ENCODE measurements around the gene ABCA7. TPM values are rescaled to one million over a fixed set of nuclear protein-coding genes. Genes with fewer than 3 reads are reported as not detected.

Gene ABCA7
- total RNA-seq, 4 donors from 2014 or later: 10.3 to 29.8 (median 15.9) TPM

GRCh38 chr19:1045247-1045603 is 5.3 kb downstream of the ABCA7 start:
- ATAC-seq (ENCODE audit: low FRiP score) (no peak), DNase-seq (ENCODE audit: low spot score) (no peak)
- TF ChIP-seq CTCF (IDR thresholded peaks at IDR 0.05): no peak

GRCh38 chr19:1046117-1046626 is 6.3 kb downstream of the ABCA7 start:
- DNase-seq (ENCODE audit: low spot score): no peak
- no peak for TF ChIP-seq CTCF (IDR thresholded peaks at IDR 0.05)
- ATAC-seq (ENCODE audit: low FRiP score): no peak

GRCh38 chr19:1046836-1047695 is 7.2 kb downstream of the ABCA7 start:
- ATAC-seq (ENCODE audit: low FRiP score): no peak
- no peak for DNase-seq (ENCODE audit: low spot score)
- TF ChIP-seq CTCF (IDR thresholded peaks at IDR 0.05): no peak

GRCh38 chr19:1047696-1048147 is 7.8 kb downstream of the ABCA7 start:
- DNase-seq (ENCODE audit: low spot score): no peak
- no peak for ATAC-seq (ENCODE audit: low FRiP score)
- no peak for TF ChIP-seq CTCF (IDR thresholded peaks at IDR 0.05)

- TF ChIP-seq CTCF (IDR thresholded peaks at IDR 0.05): no peak
- ATAC-seq (ENCODE audit: low FRiP score): no peak
- DNase-seq (ENCODE audit: low spot score): no peak
Observed at GRCh38 chr19:1049106-1049505, 9.2 kb downstream of the ABCA7 start.

- no peak for ATAC-seq (ENCODE audit: low FRiP score)
- no peak for TF ChIP-seq CTCF (IDR thresholded peaks at IDR 0.05)
- DNase-seq (ENCODE audit: low spot score): no peak
Observed at GRCh38 chr19:1049800-1050199, 9.9 kb downstream of the ABCA7 start.
